Activated CD4-positive, alpha-beta T cell treated with anti-CD3 and anti-CD28 coated beads, Interleukin-2, amount 50 U/mL, for 16 hours (primary cell): ENCODE results near the gene MEX3B.
"Not testable (repeated sequence)": the region's sequence is repeated elsewhere in the genome, so short reads cannot be mapped to it uniquely, and the experiment has no call there.

Source experiments
- DNase-seq: peaks from one replicate; pipeline ENCODE4 v3.0.0-alpha.2; 2020

The MEX3B gene

GRCh38 chr15:82047453-82048400 lies 1.9 kb upstream of the MEX3B start:
- DNase-seq, result no peak

GRCh38 chr15:82046666-82047452 lies 1.0 kb upstream of the MEX3B start:
- DNase-seq, result peak; percentile 88

GRCh38 chr15:82045179-82045891 lies 483 bp downstream of the MEX3B start:
- DNase-seq, result no peak

DNA sequence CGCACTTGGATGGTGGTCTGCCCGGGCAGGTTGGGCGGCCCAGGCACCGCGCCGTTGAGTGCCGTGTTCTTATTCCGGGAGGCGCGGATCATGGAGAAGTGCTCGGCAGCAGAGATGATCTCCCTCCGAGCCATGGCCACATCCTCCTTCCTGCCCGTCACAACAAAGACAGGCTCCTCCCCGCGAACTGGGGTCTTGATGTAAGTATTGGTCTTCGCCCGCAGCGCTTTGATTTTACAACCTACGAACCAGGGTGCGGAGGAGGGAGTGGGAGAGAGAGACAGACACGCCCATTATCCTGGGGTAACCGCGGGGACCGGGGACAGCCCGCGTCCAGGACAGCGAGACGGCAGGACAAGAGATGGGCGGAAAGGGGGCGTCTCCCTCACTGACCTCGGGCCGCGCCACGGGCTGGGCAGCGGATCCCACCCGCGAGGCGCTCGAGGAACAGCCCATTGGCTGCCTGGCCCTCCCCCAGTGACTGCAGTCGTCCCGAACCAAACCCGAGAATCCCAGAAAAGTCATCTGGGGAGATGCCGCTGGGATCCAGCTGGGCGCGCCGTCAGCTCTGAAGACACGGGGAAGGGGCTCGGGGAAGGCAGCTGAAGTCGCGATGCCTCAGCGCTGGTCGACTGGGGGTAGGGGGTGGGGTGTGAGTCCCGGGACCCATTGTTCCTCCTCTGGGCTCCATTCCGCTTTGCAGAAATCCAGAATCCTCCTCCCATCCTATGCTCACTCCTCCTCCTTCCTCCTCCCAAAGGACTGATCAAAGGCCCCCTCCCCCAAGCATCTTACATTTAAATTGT lies 1.2 kb downstream of the MEX3B start:
- DNase-seq, result peak; percentile 11

DNA sequence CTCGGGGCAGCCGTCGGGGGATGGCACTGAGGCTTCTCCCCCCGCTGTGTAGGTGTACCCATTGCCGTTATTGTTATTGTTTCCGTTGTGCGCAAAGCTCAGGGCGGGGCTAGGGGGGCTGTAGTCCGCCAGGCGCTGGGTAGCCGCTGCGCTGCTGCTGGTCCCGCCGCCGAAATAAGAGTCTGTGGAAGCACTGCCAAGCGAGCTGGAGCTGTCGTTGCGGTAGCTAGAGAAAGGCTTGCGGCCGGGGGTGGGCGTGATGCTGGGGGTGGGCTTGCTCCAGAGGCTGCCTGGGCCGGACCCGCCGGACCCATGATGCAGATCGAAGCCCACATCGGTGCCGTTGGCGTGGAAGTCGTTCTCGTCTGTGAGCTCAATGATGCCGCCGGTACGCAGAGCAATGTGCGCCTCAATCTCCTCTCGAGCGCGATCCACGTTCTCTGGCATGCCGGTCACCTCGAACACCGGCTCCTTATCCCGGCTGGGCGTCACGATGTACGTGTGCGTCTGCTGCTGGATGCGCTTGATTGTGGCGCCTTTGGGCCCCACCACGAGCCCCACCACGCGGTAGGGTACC lies 1.9 kb downstream of the MEX3B start:
- no peak for DNase-seq

DNA sequence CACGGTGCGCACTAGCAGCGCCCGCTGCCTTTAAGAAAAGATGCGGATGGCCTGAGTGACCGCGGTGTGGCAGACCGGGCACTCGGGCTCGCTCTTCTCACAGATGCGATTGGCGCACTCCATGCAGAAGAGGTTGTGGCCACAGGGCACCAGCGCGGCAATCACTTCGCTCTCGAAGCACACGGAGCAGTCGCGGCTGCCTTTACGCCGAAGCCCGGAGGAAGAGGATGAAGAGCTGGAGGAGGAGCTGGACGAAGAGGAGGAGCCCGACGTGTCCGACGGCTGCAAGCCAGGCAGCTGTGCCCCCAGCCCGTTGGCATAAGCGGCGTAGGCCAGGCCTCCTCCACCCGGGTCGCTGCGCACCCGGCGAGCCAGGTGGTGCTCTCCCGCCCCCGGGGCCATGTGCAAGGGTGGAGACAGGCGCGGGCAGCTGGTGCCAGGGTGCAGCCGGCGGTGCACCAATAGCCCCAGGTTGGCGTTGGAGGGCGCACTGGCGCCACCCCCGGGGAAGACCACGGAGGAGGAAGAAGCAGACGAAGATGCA lies 2.6 kb downstream of the MEX3B start:
- no peak for DNase-seq

GRCh38 chr15:82040862-82041261 lies 5.0 kb downstream of the MEX3B start:
- no peak for DNase-seq

GRCh38 chr15:82040390-82040789 lies 5.4 kb downstream of the MEX3B start:
- no peak for DNase-seq

- no peak for DNase-seq
These were observed 5.9 kb downstream of the MEX3B start for GRCh38 chr15:82039871-82040270.

- DNase-seq, result no peak
These were observed 9.4 kb downstream of the MEX3B start for GRCh38 chr15:82036461-82036860.

DNA sequence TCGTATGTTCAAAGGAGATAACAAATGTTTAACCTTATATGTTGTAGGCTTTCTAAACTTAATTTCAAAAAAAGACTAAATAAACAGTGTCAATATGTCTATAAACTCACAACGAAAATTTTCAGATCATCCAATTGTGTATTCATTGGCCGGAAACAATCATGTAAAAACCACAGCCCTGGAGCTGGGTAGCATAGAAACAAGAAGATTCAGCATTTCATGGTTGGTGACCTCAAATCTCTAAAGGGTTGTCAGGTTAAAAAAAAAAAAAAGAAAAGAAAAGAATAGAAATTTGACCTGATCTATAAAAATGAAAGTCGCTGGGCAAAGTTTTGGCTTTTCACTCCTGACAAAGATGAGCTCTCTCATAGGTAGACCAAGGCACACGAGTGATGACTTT lies 13.9 kb downstream of the MEX3B start:
- no peak for DNase-seq

- DNase-seq, result no peak
These were observed 15.6 kb downstream of the MEX3B start for GRCh38 chr15:82030176-82030575.

DNA sequence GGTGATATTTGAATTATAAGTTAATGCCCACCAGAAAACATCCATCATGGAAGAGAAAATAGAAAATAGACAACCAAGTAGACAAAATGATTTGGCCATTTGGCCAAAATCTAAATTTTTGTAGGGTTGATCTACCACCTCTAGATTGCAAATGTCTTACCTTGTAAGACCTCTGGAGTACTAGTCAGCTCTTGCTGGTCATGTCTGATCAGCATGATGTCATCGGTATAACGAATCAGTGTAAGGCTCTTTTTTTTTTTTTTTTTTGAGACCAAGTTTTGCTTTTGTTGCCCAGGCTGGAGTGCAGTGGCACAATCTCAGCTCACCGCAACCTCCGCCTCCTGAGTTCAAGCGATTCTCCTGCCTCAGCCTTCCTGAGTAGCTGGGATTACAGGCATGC lies 17.7 kb downstream of the MEX3B start:
- DNase-seq, result not testable (repeated sequence)

DNA sequence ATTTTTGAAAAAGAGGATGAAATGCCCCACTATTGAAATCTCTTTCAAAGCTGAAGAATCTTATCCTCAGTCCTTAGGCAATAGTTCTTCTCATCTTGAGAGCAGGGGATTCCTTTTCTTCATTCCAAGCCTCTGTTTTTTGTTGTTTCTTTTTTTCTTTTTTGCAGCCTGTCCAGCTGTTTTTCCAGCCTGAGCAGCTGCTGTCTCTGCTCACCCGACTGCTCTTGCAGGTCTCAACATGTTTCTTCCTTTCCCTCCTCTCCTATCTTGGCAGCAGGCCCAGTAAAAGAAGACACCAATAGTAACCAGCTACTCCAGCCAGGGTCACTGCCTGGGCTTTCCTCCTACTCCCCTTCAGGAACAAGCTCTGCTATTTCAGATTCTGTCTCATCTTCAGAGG lies 23.8 kb downstream of the MEX3B start:
- DNase-seq, result no peak

DNA sequence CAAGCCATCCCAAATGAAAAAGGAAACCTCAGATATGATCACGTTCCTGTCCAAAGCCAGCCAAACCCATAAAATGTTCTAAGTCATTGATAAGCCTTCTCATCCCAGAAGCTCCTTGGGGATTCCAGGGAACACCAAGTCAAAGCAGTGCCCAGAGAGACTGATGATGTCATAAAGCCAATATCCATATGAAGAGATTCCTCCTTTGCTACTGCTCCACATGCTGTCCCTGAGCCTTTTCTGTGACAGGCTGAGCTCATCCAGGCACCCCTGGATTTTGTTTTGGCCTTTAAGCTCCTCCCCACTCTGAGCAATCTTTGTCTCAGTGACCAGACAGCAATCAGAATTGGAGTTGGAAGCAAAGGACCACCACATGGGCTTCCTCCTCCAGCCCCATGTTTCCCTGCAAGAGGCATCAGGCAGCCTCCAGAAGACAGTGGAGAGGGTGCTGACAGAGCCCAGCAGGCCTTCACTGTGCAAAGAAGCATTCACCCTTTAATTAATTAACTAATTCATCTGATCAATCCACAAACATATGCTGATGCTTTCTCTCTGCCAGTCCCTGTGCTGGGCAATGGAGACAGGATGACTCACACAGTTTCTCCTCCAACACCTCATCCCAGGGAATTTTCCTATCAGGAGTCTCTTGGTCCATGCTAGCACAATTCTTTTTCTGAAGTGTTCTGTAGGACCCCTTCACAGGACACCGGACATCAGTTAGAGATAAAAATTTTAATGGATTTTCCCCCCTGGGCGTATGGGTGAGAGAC lies 25.0 kb downstream of the MEX3B start:
- no peak for DNase-seq

- DNase-seq, result no peak
These were observed 27.6 kb downstream of the MEX3B start for GRCh38 chr15:82018201-82018600.

DNA sequence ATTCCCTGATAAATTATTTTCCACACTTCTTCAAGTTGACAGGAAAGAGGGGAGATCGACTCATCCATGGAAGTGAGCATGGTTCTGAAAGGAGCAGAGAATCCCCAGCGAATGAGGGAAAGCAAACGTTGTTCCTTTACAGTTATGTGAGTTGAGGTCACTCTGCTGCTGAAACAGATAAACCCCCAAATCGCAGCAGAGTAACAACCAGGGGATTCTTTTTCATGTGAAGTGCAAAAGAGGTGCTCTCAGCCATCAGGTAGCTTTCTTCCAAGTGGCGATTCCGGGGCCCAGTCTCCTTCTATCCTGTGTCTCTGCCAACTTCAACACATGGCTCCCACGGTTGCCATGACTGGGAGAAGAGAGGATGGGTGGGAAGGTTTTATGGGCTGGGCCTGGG lies 28.2 kb downstream of the MEX3B start:
- no peak for DNase-seq

DNA sequence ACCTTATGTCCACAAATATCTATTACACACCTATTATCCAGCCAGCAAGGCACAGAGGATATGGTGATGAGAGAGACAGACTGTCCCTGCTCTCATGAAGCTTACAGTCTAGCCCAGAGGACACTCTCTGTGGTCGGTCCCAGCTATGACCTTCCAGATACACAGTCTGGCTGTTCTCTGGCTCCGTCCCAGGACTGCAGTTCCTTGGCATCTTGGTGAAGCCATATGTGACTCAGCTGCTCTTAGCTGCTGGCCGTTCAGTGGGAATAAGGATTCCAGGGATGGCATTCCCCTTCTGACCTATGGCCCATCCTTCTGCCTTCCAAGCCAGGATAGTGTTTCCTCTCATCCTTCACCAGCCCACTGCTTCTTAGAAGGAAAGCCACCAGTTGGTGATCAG lies 30.8 kb downstream of the MEX3B start:
- DNase-seq, result no peak

DNA sequence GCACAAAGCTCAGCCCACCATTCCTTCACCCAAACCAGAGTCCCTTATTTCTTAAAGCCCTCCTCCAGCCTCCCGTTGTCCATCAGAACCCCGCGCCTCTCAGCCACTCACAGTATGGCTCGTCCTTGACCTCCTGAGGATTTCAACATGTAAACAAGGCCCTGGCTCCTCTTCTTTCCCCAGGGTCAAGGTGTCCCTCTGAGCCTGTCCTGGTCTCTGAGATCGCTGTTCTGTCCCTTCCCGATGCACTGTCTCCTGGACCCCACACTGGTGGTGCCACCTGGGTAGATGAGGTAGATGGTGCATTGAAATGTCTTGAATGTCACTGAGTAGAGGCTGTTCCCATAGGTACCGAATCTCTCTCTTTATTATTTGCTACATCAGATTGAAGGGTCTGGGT lies 32.9 kb downstream of the MEX3B start:
- DNase-seq, result no peak

DNA sequence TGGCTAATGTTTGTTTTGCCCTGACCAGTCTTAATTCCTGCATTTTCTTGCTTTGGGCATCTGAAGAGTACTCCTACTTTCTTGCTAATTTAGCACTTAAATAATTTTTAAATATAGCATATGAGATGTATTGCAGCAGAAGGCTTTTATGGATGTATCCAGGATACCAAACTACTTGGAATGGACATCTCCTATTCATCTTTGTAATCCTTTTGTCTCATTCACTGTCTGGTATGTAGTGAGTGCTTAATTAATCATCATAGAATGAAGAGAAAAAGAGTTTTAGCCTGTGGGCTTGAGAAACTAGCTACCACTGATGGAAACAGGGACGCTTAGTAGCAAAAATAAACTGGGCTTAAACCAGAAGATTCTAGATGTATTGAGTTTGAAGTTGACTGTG lies 40.6 kb downstream of the MEX3B start:
- DNase-seq, result no peak

- DNase-seq, result no peak
These were observed 41.9 kb downstream of the MEX3B start for GRCh38 chr15:82003916-82004315.
